Endothelial cell of umbilical vein (primary cell): ENCODE data around the gene MRPL41. TPM values are rescaled to one million over a fixed set of nuclear protein-coding genes. Genes with fewer than 3 reads are reported as not detected.
"Not testable (repeated sequence)": the region's sequence is repeated elsewhere in the genome, so short reads cannot be mapped to it uniquely, and the experiment has no call there.

Experiments
- BruUV-seq: library from RNA; stranded (reverse); fragments of 400-500 nt; replicated peaks from 2 replicates; lab custom pipeline; 2021; lab: Mats Ljungman, UMichigan
- CTCF ChIA-PET: fragments of 300-600, 350-600 bp; sonication (Branson Sonifier 250); formaldehyde crosslinking; loops from one replicate; lab custom pipeline; 2021; ENCODE audit warnings: antibody characterized with exemption, inconsistent platforms; lab: Charles Lee
- POLR2A ChIA-PET: fragments of 300-600, 350-600 bp; sonication (Branson Sonifier 250); formaldehyde crosslinking; loops from one replicate; lab custom pipeline; 2021; ENCODE audit warnings: antibody characterized with exemption, inconsistent platforms; lab: Charles Lee
- DNase-seq: peaks from one replicate; pipeline ENCODE4 v3.0.0-alpha.2; 2011; ENCODE audit warnings: low read depth, low spot score
- FAIRE-seq: peaks from 2 replicates; lab custom pipeline; 2011; peaks lifted over from hg19 to GRCh38; lab: Jason Lieb, UNC
- H2AFZ ChIP-seq: 2 replicates; pipeline ENCODE4 v1.6.0; 2012; ENCODE audit warnings: low read depth, low read length, control low read depth, inconsistent platforms
- H3K27ac ChIP-seq: 2 replicates; pipeline ENCODE4 v1.5.1; 2011; ENCODE audit warnings: low read depth, mild to moderate bottlenecking, control low read depth, low read length, moderate library complexity; ENCODE audit not compliant: insufficient read depth
- H3K27me3 ChIP-seq, 2 experiments: 2 replicates each; pipeline versions ENCODE4 v1.6.0 to v1.6.1; 2011; ENCODE audit warnings: low read length in 2 of 2, mixed read lengths in 1 of 2; ENCODE audit not compliant: control insufficient read depth in 2 of 2, insufficient read depth in 2 of 2
- H3K36me3 ChIP-seq, 2 experiments: 2 replicates in 1 of 2; 3 replicates in 1 of 2; pipeline ENCODE4 v1.5.1; 2011; ENCODE audit warnings: low read length in 2 of 2, mild to moderate bottlenecking in 1 of 2, moderate library complexity in 1 of 2; ENCODE audit not compliant: control insufficient read depth in 2 of 2, insufficient read depth in 2 of 2; ENCODE audit errors: extremely low read depth in 1 of 2
- H3K4me1 ChIP-seq: 3 replicates; pipeline ENCODE4 v1.5.1; 2011; ENCODE audit warnings: mild to moderate bottlenecking, low read length; ENCODE audit not compliant: control insufficient read depth, insufficient read depth; ENCODE audit errors: extremely low read depth
- H3K4me2 ChIP-seq: 2 replicates; pipeline ENCODE4 v1.6.1; 2011; ENCODE audit warnings: low read length, control low read depth, mixed read lengths; ENCODE audit not compliant: insufficient read depth
- H3K4me3 ChIP-seq, 3 experiments: fragments of 200-600 bp in 1 of 3; sonication (generic), shearing (Covaris generic) in 1 of 3; replicated peaks in 1 of 3; 2 replicates each; pipeline ENCODE4 v1.5.1; 2011 to 2016; ENCODE audit warnings: control low read depth in 3 of 3, low read length in 3 of 3, mild to moderate bottlenecking in 2 of 3, inconsistent platforms in 1 of 3, low read depth in 1 of 3, moderate library complexity in 1 of 3; ENCODE audit not compliant: insufficient read depth in 1 of 3
- H3K79me2 ChIP-seq: 2 replicates; pipeline ENCODE4 v1.6.0; 2012; ENCODE audit warnings: low read length, inconsistent platforms; ENCODE audit not compliant: control insufficient read depth, insufficient read depth
- H3K9ac ChIP-seq: replicated peaks from 2 replicates; pipeline ENCODE3; 2011; ENCODE audit warnings: low read length, control low read depth; ENCODE audit not compliant: insufficient read depth; ENCODE audit errors: extremely low read depth
- H3K9me1 ChIP-seq: replicated peaks from 3 replicates; pipeline ENCODE4 v1.6.0; 2011; ENCODE audit warnings: mild to moderate bottlenecking, low read length; ENCODE audit not compliant: control insufficient read depth, insufficient read depth; ENCODE audit errors: extremely low read depth
- H3K9me3 ChIP-seq: replicated peaks from 2 replicates; pipeline ENCODE4 v1.5.1; 2012; ENCODE audit warnings: low read length, inconsistent platforms; ENCODE audit not compliant: control insufficient read depth, insufficient read depth
- H4K20me1 ChIP-seq: replicated peaks from 2 replicates; pipeline ENCODE3; 2011; ENCODE audit warnings: mild to moderate bottlenecking, low read length; ENCODE audit not compliant: control insufficient read depth, insufficient read depth; ENCODE audit errors: extremely low read depth
- MAX ChIP-seq: IDR thresholded peaks from 2 replicates; pipeline ENCODE4 v1.6.1; 2011; ENCODE audit not compliant: insufficient read depth, insufficient read length
- MYC ChIP-seq: IDR thresholded peaks from one replicate; pipeline ENCODE4 v1.6.1; 2011; ENCODE audit warnings: mild to moderate bottlenecking, low read depth, low read length
- POLR2A ChIP-seq: IDR thresholded peaks from 2 replicates; pipeline ENCODE4 v1.6.1; 2012; ENCODE audit warnings: low read depth, mild to moderate bottlenecking, control low read depth, low read length
- POLR2AphosphoS5 ChIP-seq: IDR thresholded peaks from 2 replicates; pipeline ENCODE4 v1.6.1; 2012; ENCODE audit warnings: low read depth, mild to moderate bottlenecking, control low read depth, low read length, moderate library complexity; ENCODE audit not compliant: insufficient read depth
- dilution Hi-C: fragments of 300-500 bp; cut with MboI; formaldehyde crosslinking; loops from one replicate; pipeline ENCODE4 v1.15.0; 2019; ENCODE audit warnings: low sequenced_read_pairs; ENCODE audit not compliant: extremely low pct_ligation_motif_present
- intact Hi-C: fragments of 100-400 bp; cut with micrococcal nuclease; formaldehyde crosslinking; loops from one replicate; pipeline ENCODE4 v1.10.0; 2022
- polyA plus RNA-seq, 4 experiments: library from polyadenylated mRNA; depleted of rRNA in 3 of 4; stranded (reverse) in 3 of 4; unstranded in 1 of 4; fragments of >200 nt; gene quantifications; 2 replicates each; pipeline versions ENCODE4 v1.2.1 to v1.2.3, GENCODE V29; 2011 to 2012; ENCODE audit warnings: missing spikeins in 1 of 4
- total RNA-seq: library from RNA; stranded (reverse); gene quantifications from 2 replicates; pipeline ENCODE4 v1.2.3, GENCODE V29; 2021

The MRPL41 gene
- total and polyA plus RNA-seq, 2 donors (not counting 3 experiments of a cell fraction or from before 2014, with no cell fraction given) = 50.4 to 50.7 TPM

GRCh38 chr9:137553654-137554053, 2.0 kb downstream of the MRPL41 start:
- BruUV-seq, H4K20me1 ChIP-seq, POLR2A ChIA-PET, H3K9me3 ChIP-seq, FAIRE-seq, H3K27ac ChIP-seq, H3K9ac ChIP-seq, H2AFZ ChIP-seq, H3K4me2 ChIP-seq, intact Hi-C loops, dilution Hi-C loops, H3K4me3 ChIP-seq, H3K4me1 ChIP-seq, H3K9me1 ChIP-seq, H3K79me2 ChIP-seq, H3K27me3 ChIP-seq, DNase-seq: not testable (repeated sequence)
- CTCF ChIA-PET = interaction anchor here (1.5 kb wide), 1 partner anchor 19 kb away, joined by 4 read pairs; no protein-coding TSS in a partner anchor
- H3K36me3 ChIP-seq = peaks cover 6 to 18% of the 10 kb centered on the region in 2 experiments

GRCh38 chr9:137554349-137554748, 2.7 kb downstream of the MRPL41 start:
- H3K9me1 ChIP-seq = no peaks in the 10 kb centered on the region
- FAIRE-seq = peak; percentile 66
- H4K20me1 ChIP-seq = no peaks in the 10 kb centered on the region
- no peak overlapping the region for H3K4me3 ChIP-seq
- BruUV-seq = no TSS peak
- no peaks in the 10 kb centered on the region for H3K9me3 ChIP-seq
- TF ChIP-seq MYC (no peak), POLR2AphosphoS5 (no peak), POLR2A (no peak), MAX (no peak)
- H3K4me2 ChIP-seq = no peak overlapping the region
- peaks cover 9% of the 10 kb centered on the region for H3K4me1 ChIP-seq
- no peak overlapping the region for H3K9ac ChIP-seq
- no peaks in the 10 kb centered on the region for H3K27me3 ChIP-seq
- DNase-seq = no peak
- dilution Hi-C loops (no loop called here), intact Hi-C loops (no loop called here)
- no peak overlapping the region for H2AFZ ChIP-seq
- ChIA-PET CTCF (interaction anchor here (1.5 kb wide), 1 partner anchor 19 kb away, joined by 4 read pairs; no protein-coding TSS in a partner anchor), POLR2A (no interaction called here)
- H3K36me3 ChIP-seq = peaks cover 6 to 18% of the 10 kb centered on the region in 2 experiments
- no peak overlapping the region for H3K27ac ChIP-seq
- peaks cover 5% of the 10 kb centered on the region for H3K79me2 ChIP-seq
